Activated naive CD4-positive, alpha-beta T cell treated with anti-CD3 and anti-CD28 coated beads, Interleukin-2, amount 10 ng/mL, durations not matched to agents 7 days and 5 days (primary cell): Measurements from ENCODE around the gene KIAA0408.
"Not testable (repeated sequence)": the region's sequence is repeated elsewhere in the genome, so short reads cannot be mapped to it uniquely, and the experiment has no call there.

Experiments
- CTCF ChIA-PET: fragments of 350-600 bp; sonication (Branson Sonifier 250); formaldehyde crosslinking; loops from one replicate; lab custom pipeline; 2021; ENCODE audit warnings: antibody characterized with exemption; lab: Charles Lee
- DNase-seq: peaks from one replicate; pipeline ENCODE4 v3.0.0-alpha.2; 2020
- H3K27ac Mint-ChIP-seq: one replicate; pipeline ENCODE4 v1.8.0; 2021; ENCODE audit warnings: mild to moderate bottlenecking, moderate library complexity, mixed read lengths
- H3K27me3 Mint-ChIP-seq: one replicate; pipeline ENCODE4 v1.8.0; 2021; ENCODE audit warnings: mild to moderate bottlenecking, mixed read lengths
- H3K36me3 Mint-ChIP-seq: one replicate; pipeline ENCODE4 v1.8.0; 2021; ENCODE audit warnings: mixed read lengths
- H3K4me1 Mint-ChIP-seq: one replicate; pipeline ENCODE4 v1.8.0; 2021; ENCODE audit warnings: mixed read lengths
- H3K4me3 Mint-ChIP-seq: one replicate; pipeline ENCODE4 v1.8.0; 2021; ENCODE audit warnings: mild to moderate bottlenecking, moderate library complexity, mixed read lengths
- H3K9me3 Mint-ChIP-seq: one replicate; pipeline ENCODE4 v1.8.0; 2021; ENCODE audit warnings: mixed read lengths

KIAA0408 gene

DNA sequence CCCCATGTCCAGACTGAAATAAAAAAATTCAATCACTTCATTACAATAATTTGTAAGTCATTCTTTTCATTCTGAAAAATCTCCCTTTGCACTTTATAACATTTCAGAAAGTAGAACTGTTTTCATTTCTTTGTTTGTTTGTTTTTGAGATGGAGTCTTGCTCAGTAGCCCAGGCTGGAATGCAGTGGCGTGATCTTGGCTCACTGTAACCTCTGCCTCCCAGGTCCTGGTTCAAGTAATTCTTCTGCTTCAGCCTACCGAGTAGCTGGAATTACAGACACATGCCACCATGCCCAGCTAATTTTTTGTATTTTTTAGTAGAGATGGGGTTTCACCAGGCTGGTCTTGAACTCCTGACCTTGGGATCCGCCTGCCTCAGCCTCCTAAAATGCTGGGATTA, 38.0 kb downstream of the KIAA0408 start:
- peaks cover 11% of the 10 kb centered on the region for H3K4me1 Mint-ChIP-seq
- H3K27ac Mint-ChIP-seq, DNase-seq, H3K27me3 Mint-ChIP-seq, H3K36me3 Mint-ChIP-seq, H3K9me3 Mint-ChIP-seq, H3K4me3 Mint-ChIP-seq: not testable (repeated sequence)
- CTCF ChIA-PET: interaction anchor here (0.7 to 4.4 kb wide), 7 partner anchors 43 to 231 kb away, joined by 4 to 32 read pairs (median 6); partner anchors contain the start of gene MTCL3

DNA sequence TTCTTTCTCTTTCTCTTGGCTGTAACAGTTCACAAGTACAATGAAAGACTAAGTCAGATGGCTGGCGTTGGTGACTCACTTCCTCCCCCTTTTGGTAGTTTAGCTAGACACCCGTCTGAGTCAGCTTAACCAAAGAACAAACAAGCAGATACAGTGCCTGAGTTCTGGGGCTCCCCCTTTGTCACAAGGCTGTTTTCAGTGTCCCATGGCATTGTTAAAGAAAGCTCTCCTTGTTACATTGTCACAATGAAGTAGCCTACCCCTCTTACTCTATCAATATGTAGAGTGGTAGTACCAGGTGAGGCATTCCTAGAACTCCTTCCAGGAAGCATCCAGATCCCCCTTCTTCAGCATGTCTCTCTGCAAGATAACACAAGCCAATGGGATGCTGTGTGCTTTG, 38.6 kb downstream of the KIAA0408 start:
- Mint-ChIP-seq H3K4me3 (no peak overlapping the region), H3K4me1 (peaks cover 11% of the 10 kb centered on the region), H3K36me3 (no peaks in the 10 kb centered on the region), H3K9me3 (no peaks in the 10 kb centered on the region), H3K27ac (no peak overlapping the region), H3K27me3 (no peaks in the 10 kb centered on the region)
- CTCF ChIA-PET: interaction anchor here (0.5 to 4.4 kb wide), 10 partner anchors 15 to 234 kb away, joined by 4 to 32 read pairs (median 5); partner anchors contain the start of genes ECHDC1 and MTCL3
- DNase-seq: peak; percentile 79

DNA sequence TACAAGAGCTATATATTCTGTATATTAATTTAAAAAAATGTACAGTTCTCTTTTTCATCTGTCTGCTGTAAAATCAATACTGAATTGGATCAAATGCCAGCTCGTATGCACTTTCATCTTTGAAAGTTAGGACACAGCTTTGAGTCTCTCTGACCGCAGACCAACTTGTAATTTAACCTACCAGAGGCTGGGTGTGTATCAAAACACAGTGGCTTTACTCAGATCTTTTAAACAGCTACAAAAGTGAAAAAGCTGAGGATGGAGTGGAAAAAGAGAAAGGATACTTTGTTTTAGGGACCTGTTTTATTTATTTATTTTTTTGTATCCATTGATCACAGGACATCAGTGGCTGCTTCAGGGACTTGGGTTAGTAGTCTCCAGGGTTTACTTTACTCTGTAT, 44.1 kb downstream of the KIAA0408 start:
- Mint-ChIP-seq H3K4me3 (no peak overlapping the region), H3K4me1 (no peaks in the 10 kb centered on the region), H3K9me3 (no peaks in the 10 kb centered on the region), H3K36me3 (no peaks in the 10 kb centered on the region), H3K27me3 (peaks cover 3% of the 10 kb centered on the region), H3K27ac (no peak overlapping the region)
- CTCF ChIA-PET: no interaction called here
- DNase-seq: no peak

DNA sequence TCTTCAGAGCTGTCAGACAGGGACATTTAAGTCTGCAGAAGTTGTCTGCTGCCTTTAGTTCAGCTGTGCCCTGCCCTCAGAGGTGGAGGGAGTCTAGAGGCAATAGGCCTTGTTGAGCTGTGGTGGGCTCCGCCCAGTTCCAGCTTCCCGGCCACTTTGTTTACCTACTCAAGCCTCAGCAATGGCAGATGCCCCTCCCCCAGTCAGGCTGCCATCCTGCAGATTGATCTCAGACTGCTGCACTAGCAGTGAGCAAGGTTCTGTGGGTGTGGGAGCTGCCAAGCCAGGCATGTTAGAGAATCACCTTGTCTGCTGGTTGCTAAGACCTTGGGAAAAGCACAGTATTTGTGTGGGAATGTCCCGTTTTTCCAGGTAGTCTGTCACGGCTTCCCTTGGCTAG, 46.1 kb downstream of the KIAA0408 start:
- H3K36me3 Mint-ChIP-seq, CTCF ChIA-PET, H3K4me3 Mint-ChIP-seq, H3K27ac Mint-ChIP-seq, H3K27me3 Mint-ChIP-seq, DNase-seq, H3K4me1 Mint-ChIP-seq, H3K9me3 Mint-ChIP-seq: not testable (repeated sequence)

DNA sequence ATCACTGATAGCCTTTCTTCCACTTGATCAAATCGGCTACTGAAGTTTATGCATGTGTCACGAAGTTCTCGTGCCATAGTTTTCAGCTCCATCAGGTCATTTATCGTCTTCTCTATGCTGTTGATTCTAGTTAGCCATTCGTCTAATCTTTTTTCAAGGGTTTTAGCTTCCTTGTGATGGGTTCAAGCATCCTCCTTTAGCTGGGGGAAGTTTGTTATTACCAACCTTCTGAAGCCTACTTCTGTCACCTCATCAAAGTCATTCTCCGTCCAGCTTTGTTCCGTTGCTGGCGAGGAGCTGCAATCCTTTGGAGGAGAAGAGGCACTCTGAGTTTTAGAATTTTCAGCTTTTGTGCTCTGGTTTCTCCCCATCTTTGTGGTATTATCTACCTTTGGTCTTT, 47.2 kb downstream of the KIAA0408 start:
- H3K9me3 Mint-ChIP-seq, H3K27me3 Mint-ChIP-seq, H3K27ac Mint-ChIP-seq, H3K4me1 Mint-ChIP-seq, H3K4me3 Mint-ChIP-seq, H3K36me3 Mint-ChIP-seq, CTCF ChIA-PET, DNase-seq: not testable (repeated sequence)
